ENCODE results near the gene TCEA2. TPM values are rescaled to one million over a fixed set of nuclear protein-coding genes. Genes with fewer than 3 reads are reported as not detected.
A peak's percentile ranks its signal among the peaks of the same experiment; 100 is the strongest.

The TCEA2 gene
- total and polyA plus RNA-seq, 2 of the 13 experiments (the other 11 are each of a cell fraction or from before 2014, with no cell fraction given): 28.1 to 33.7 TPM

DNA sequence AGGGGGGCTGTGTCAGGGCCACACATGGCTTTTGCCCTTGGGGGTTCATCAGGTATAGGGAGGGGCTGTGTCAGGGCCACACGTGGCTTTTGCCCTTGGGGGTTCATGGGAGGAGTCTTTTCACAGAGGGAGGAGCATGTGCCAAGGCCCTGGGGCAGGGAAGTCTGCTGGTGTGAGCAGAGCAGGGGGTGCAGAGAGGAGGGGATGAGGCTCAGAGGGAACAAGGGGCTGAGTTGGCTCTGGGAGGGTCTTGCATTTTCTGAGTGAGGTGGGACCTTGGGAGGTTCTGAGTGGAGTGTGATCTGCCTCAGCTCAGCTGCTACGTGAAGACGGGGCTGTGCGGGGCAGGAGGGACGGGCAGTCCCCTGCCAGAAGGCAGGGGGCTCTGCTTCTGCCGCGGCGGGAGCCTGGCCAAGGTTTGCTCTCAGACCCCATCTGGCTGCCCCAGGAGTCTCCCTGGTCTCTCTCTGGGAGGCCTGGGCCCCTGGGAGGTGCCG lies 7.6 kb upstream of the TCEA2 start (continued):
- 0 out of 2 replicates have a peak, but pooled peaks have one; percentile 22 for TF ChIP-seq ZNF12 (CRISPR knock-in tag; IDR thresholded peaks at IDR 0.05)
- no peak for TF ChIP-seq ELF4 (CRISPR knock-in tag; IDR thresholded peaks at IDR 0.05; ENCODE audit: borderline replicate concordance)
- TF ChIP-seq TGIF2 (CRISPR knock-in tag; IDR thresholded peaks at IDR 0.05): 0 out of 2 replicates have a peak, but pooled peaks have one; percentile 81
- peak; percentile 58; the same call in 1 of the 2 replicates for TF ChIP-seq ZNF224 (CRISPR knock-in tag; IDR thresholded peaks at IDR 0.05)
- 0 out of 2 replicates have a peak, but pooled peaks have one; percentile 34 for TF ChIP-seq ZNF143 (CRISPR knock-in tag; IDR thresholded peaks at IDR 0.05)
- TF ChIP-seq, protein P1, sequence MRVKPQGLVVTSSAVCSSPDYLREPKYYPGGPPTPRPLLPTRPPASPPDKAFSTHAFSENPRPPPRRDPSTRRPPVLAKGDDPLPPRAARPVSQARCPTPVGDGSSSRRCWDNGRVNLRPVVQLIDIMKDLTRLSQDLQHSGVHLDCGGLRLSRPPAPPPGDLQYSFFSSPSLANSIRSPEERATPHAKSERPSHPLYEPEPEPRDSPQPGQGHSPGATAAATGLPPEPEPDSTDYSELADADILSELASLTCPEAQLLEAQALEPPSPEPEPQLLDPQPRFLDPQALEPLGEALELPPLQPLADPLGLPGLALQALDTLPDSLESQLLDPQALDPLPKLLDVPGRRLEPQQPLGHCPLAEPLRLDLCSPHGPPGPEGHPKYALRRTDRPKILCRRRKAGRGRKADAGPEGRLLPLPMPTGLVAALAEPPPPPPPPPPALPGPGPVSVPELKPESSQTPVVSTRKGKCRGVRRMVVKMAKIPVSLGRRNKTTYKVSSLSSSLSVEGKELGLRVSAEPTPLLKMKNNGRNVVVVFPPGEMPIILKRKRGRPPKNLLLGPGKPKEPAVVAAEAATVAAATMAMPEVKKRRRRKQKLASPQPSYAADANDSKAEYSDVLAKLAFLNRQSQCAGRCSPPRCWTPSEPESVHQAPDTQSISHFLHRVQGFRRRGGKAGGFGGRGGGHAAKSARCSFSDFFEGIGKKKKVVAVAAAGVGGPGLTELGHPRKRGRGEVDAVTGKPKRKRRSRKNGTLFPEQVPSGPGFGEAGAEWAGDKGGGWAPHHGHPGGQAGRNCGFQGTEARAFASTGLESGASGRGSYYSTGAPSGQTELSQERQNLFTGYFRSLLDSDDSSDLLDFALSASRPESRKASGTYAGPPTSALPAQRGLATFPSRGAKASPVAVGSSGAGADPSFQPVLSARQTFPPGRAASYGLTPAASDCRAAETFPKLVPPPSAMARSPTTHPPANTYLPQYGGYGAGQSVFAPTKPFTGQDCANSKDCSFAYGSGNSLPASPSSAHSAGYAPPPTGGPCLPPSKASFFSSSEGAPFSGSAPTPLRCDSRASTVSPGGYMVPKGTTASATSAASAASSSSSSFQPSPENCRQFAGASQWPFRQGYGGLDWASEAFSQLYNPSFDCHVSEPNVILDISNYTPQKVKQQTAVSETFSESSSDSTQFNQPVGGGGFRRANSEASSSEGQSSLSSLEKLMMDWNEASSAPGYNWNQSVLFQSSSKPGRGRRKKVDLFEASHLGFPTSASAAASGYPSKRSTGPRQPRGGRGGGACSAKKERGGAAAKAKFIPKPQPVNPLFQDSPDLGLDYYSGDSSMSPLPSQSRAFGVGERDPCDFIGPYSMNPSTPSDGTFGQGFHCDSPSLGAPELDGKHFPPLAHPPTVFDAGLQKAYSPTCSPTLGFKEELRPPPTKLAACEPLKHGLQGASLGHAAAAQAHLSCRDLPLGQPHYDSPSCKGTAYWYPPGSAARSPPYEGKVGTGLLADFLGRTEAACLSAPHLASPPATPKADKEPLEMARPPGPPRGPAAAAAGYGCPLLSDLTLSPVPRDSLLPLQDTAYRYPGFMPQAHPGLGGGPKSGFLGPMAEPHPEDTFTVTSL (CRISPR knock-in tag; IDR thresholded peaks at IDR 0.05; ENCODE audit: borderline replicate concordance): no peak
- no peak for TF ChIP-seq ZNF703 (CRISPR knock-in tag; IDR thresholded peaks at IDR 0.05; ENCODE audit: borderline replicate concordance)
- no peak for TF ChIP-seq ZNF205 (CRISPR knock-in tag; IDR thresholded peaks at IDR 0.05)
- TF ChIP-seq, protein P2, sequence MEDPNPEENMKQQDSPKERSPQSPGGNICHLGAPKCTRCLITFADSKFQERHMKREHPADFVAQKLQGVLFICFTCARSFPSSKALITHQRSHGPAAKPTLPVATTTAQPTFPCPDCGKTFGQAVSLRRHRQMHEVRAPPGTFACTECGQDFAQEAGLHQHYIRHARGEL (CRISPR knock-in tag; IDR thresholded peaks at IDR 0.05): 0 out of 2 replicates have a peak, but pooled peaks have one; percentile 36
- TF ChIP-seq KAT7 (CRISPR knock-in tag; IDR thresholded peaks at IDR 0.05; ENCODE audit: borderline replicate concordance): no peak
- no peak for TF ChIP-seq ZNF230 (CRISPR knock-in tag; IDR thresholded peaks at IDR 0.05)
- TF ChIP-seq, protein P3, sequence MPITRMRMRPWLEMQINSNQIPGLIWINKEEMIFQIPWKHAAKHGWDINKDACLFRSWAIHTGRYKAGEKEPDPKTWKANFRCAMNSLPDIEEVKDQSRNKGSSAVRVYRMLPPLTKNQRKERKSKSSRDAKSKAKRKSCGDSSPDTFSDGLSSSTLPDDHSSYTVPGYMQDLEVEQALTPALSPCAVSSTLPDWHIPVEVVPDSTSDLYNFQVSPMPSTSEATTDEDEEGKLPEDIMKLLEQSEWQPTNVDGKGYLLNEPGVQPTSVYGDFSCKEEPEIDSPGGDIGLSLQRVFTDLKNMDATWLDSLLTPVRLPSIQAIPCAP (CRISPR knock-in tag; IDR thresholded peaks at IDR 0.05; ENCODE audit: low read depth): no peak
- TF ChIP-seq, protein P4, sequence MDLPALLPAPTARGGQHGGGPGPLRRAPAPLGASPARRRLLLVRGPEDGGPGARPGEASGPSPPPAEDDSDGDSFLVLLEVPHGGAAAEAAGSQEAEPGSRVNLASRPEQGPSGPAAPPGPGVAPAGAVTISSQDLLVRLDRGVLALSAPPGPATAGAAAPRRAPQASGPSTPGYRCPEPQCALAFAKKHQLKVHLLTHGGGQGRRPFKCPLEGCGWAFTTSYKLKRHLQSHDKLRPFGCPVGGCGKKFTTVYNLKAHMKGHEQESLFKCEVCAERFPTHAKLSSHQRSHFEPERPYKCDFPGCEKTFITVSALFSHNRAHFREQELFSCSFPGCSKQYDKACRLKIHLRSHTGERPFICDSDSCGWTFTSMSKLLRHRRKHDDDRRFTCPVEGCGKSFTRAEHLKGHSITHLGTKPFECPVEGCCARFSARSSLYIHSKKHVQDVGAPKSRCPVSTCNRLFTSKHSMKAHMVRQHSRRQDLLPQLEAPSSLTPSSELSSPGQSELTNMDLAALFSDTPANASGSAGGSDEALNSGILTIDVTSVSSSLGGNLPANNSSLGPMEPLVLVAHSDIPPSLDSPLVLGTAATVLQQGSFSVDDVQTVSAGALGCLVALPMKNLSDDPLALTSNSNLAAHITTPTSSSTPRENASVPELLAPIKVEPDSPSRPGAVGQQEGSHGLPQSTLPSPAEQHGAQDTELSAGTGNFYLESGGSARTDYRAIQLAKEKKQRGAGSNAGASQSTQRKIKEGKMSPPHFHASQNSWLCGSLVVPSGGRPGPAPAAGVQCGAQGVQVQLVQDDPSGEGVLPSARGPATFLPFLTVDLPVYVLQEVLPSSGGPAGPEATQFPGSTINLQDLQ (CRISPR knock-in tag; IDR thresholded peaks at IDR 0.05): no peak; the same call in 1 of the 2 replicates
- 0 out of 2 replicates have a peak, but pooled peaks have one; percentile 41 for TF ChIP-seq SAFB2 (CRISPR knock-in tag; IDR thresholded peaks at IDR 0.05; ENCODE audit: borderline replicate concordance, low read depth)
- TF ChIP-seq ZNF333 (CRISPR knock-in tag; IDR thresholded peaks at IDR 0.05; ENCODE audit: borderline replicate concordance): peak; percentile 83; the same call in 1 of the 2 replicates
- peak; percentile 11; the same call in 1 of the 2 replicates for TF ChIP-seq ZNF501 (CRISPR knock-in tag; IDR thresholded peaks at IDR 0.05)
- no peak for TF ChIP-seq FOXK1 (CRISPR knock-in tag; IDR thresholded peaks at IDR 0.05; ENCODE audit: borderline replicate concordance, low read depth)
- TF ChIP-seq, protein P5, sequence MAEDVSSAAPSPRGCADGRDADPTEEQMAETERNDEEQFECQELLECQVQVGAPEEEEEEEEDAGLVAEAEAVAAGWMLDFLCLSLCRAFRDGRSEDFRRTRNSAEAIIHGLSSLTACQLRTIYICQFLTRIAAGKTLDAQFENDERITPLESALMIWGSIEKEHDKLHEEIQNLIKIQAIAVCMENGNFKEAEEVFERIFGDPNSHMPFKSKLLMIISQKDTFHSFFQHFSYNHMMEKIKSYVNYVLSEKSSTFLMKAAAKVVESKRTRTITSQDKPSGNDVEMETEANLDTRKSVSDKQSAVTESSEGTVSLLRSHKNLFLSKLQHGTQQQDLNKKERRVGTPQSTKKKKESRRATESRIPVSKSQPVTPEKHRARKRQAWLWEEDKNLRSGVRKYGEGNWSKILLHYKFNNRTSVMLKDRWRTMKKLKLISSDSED (CRISPR knock-in tag; IDR thresholded peaks at IDR 0.05): no peak
